Esophagus squamous epithelium (tissue), 4 donors: Measurements from ENCODE around the gene SERPINH1. TPM values are rescaled to one million over a fixed set of nuclear protein-coding genes. Genes with fewer than 3 reads are reported as not detected.

Source experiments
- total RNA-seq, 4 donors: library from RNA; depleted of rRNA; stranded (reverse); fragments of >200 nt; gene quantifications; one replicate each; pipeline ENCODE4 v1.1.0, GENCODE V29; 2016

The SERPINH1 gene
- total RNA-seq, 4 donors from 2014 or later = 41.4 to 70.1 (median 46.5) TPM

Other genes starting within 250 kb of the SERPINH1 start
- gene ARRB1, start 210.6 kb upstream of the SERPINH1 start, total RNA-seq = 10 to 100 TPM in 3 of 4 donors, 1 to 10 TPM in 1; 9.6 to 24.8 (median 17.8) TPM
- 1,000 to 10,000 TPM; 1,101 to 2,606 (median 1,579) TPM for gene RPS3, start 162.7 kb upstream of the SERPINH1 start, total RNA-seq
- under 1 TPM in 3 of 4 donors, not detected in 1; 0.62 to 0.95 (median 0.91) TPM for gene KLHL35, start 129.1 kb upstream of the SERPINH1 start, total RNA-seq
- gene GDPD5, start 36.3 kb upstream of the SERPINH1 start, total RNA-seq = 1 to 10 TPM in 3 of 4 donors, under 1 TPM in 1; 0.57 to 2.3 (median 1.6) TPM
- gene MAP6, start 106.8 kb downstream of the SERPINH1 start, total RNA-seq = 1 to 10 TPM in 1 of 4 donors, under 1 TPM in 3; 0.18 to 3.6 (median 0.34) TPM
- gene MOGAT2, start 155.6 kb downstream of the SERPINH1 start, total RNA-seq = not detected
- 10 to 100 TPM in 3 of 4 donors, 1 to 10 TPM in 1; 6.1 to 29.3 (median 19.2) TPM for gene DGAT2, start 206.5 kb downstream of the SERPINH1 start, total RNA-seq